ENCODE data around the gene TTLL5.

TTLL5 gene

GRCh38 chr14:75660630-75661498 is at the start of gene TTLL5, which contains the start of gene ERG28:
TTLL5 (plus strand) TSS chr14:75661246; CDS start chr14:75663150, 1,904 bp downstream.
ERG28 (minus strand) TSS chr14:75660876; CDS start chr14:75657502, 3,374 bp downstream.
- DNase-seq, result peak; percentile 98

- DNase-seq, result no peak
Observed at GRCh38 chr14:75612157-75612556, 48.9 kb upstream of the TTLL5 start.

- no peak for DNase-seq
Observed at GRCh38 chr14:75614179-75614578, 46.9 kb upstream of the TTLL5 start.

- no peak for DNase-seq
Observed at GRCh38 chr14:75615200-75615599, 45.8 kb upstream of the TTLL5 start.

- no peak for DNase-seq
Observed at GRCh38 chr14:75619548-75619947, 41.5 kb upstream of the TTLL5 start.

GRCh38 chr14:75625034-75625433 is 36.0 kb upstream of the TTLL5 start:
- no peak for DNase-seq

GRCh38 chr14:75626396-75626795 is 34.6 kb upstream of the TTLL5 start:
- no peak for DNase-seq

GRCh38 chr14:75626863-75627262 is 34.2 kb upstream of the TTLL5 start:
- no peak for DNase-seq

- DNase-seq, result no peak
Observed at GRCh38 chr14:75627406-75627805, 33.6 kb upstream of the TTLL5 start.

- DNase-seq, result no peak
Observed at GRCh38 chr14:75628816-75629215, 32.2 kb upstream of the TTLL5 start.

GRCh38 chr14:75630695-75631452 is 30.2 kb upstream of the TTLL5 start:
- DNase-seq, result no peak

- DNase-seq, result no peak
Observed at GRCh38 chr14:75631453-75631831, 29.6 kb upstream of the TTLL5 start.

- no peak for DNase-seq
Observed at GRCh38 chr14:75634848-75635247, 26.2 kb upstream of the TTLL5 start.

- DNase-seq, result peak; percentile 51
Observed at GRCh38 chr14:75636100-75636692, 24.9 kb upstream of the TTLL5 start.

GRCh38 chr14:75640876-75641275 is 20.2 kb upstream of the TTLL5 start:
- DNase-seq, result no peak

GRCh38 chr14:75643985-75644384 is 17.1 kb upstream of the TTLL5 start:
- DNase-seq, result no peak

- DNase-seq, result no peak
Observed at GRCh38 chr14:75645056-75645455, 16.0 kb upstream of the TTLL5 start.

- DNase-seq, result no peak
Observed at GRCh38 chr14:75646762-75647161, 14.3 kb upstream of the TTLL5 start.

- DNase-seq, result no peak
Observed at GRCh38 chr14:75647640-75648039, 13.4 kb upstream of the TTLL5 start.

GRCh38 chr14:75648066-75648838 is 12.8 kb upstream of the TTLL5 start:
- peak; percentile 56 for DNase-seq

GRCh38 chr14:75649337-75649736 is 11.7 kb upstream of the TTLL5 start:
- DNase-seq, result no peak

GRCh38 chr14:75649773-75650172 is 11.3 kb upstream of the TTLL5 start:
- DNase-seq, result no peak
